ENCODE results near the gene SHOX. TPM values are rescaled to one million over a fixed set of nuclear protein-coding genes. Genes with fewer than 3 reads are reported as not detected.
"Not testable (repeated sequence)": the region's sequence is repeated elsewhere in the genome, so short reads cannot be mapped to it uniquely, and the experiment has no call there.

The SHOX gene
- total RNA-seq, 1 experiment from 2014 or later = not detected

- Histone ChIP-seq H4K20me1 (ENCODE audit: insufficient read depth) (no peaks in the 10 kb centered on the region), H3K9me3 (ENCODE audit: control insufficient read depth in 1 of 2, insufficient read depth in 1 of 2, low read depth in 1 of 2, low read length in 2 of 2) (no peaks in the 10 kb centered on the region), H3K79me2 (ENCODE audit: insufficient read depth, low read length) (no peaks in the 10 kb centered on the region), H3K9me2 (ENCODE audit: insufficient read depth) (no peaks in the 10 kb centered on the region), H3K4me2 (ENCODE audit: low read length) (no peak overlapping the region), H2AFZ (ENCODE audit: low read depth, low read length, poor library complexity, severe bottlenecking) (no peak overlapping the region), H3K27ac (ENCODE audit: low read depth, low read length) (no peak overlapping the region), H3K4me1 (ENCODE audit: control insufficient read depth in 1 of 2, insufficient read depth in 2 of 2, low read length in 2 of 2) (no peaks in the 10 kb centered on the region), H3K9ac (ENCODE audit: low read length) (no peak overlapping the region), H3K36me3 (ENCODE audit: control insufficient read depth in 1 of 2, insufficient read depth in 2 of 2, low read length in 2 of 2) (no peaks in the 10 kb centered on the region), H3K4me3 (replicated peaks in 1 of 2; ENCODE audit: low read depth in 1 of 2, low read length in 2 of 2) (no peak overlapping the region), H3K27me3 (ENCODE audit: insufficient read depth, low read length) (no peaks in the 10 kb centered on the region)
- DNase-seq (ENCODE audit: low read depth, low spot score) (no peak), ATAC-seq (no peak)
- TF ChIP-seq CBX3 (IDR thresholded peaks at IDR 0.05; ENCODE audit: low read depth) (no peak), MAX (IDR thresholded peaks at IDR 0.05) (no peak), JUND (IDR thresholded peaks at IDR 0.05) (no peak), EZH2phosphoT487 (IDR thresholded peaks at IDR 0.05; ENCODE audit: borderline replicate concordance) (no peak), SRF (IDR thresholded peaks at IDR 0.05; ENCODE audit: low read depth) (no peak), ZBTB33 (IDR thresholded peaks at IDR 0.05; ENCODE audit: extremely low read depth, insufficient replicate concordance, low read length) (no peak), EZH2 (IDR thresholded peaks at IDR 0.05) (no peak), ZFX (IDR thresholded peaks at IDR 0.05) (no peak)
- intact Hi-C loops (cut with micrococcal nuclease) = no loop called here
- RAD21 ChIA-PET (ENCODE audit: low non-redundant PET in 1 of 2, low total read pairs in 2 of 2, uncharacterized antibody in 2 of 2, unreplicated experiment in 2 of 2) = no interaction called here
- CTCF ChIA-PET = no interaction called here
- POLR2A ChIA-PET = no interaction called here
- no TSS peak for BruUV-seq (replicated peaks)
These were observed 8.7 kb upstream of the SHOX start for GRCh38 chrX:621705-622503.

GRCh38 chrX:622802-623201 is 7.8 kb upstream of the SHOX start:
- H3K79me2 ChIP-seq (ENCODE audit: insufficient read depth, low read length); H3K9me3 ChIP-seq (ENCODE audit: control insufficient read depth in 1 of 2, insufficient read depth in 1 of 2, low read depth in 1 of 2, low read length in 2 of 2); H3K9me2 ChIP-seq (ENCODE audit: insufficient read depth); intact Hi-C loops (cut with micrococcal nuclease); H3K27ac ChIP-seq (ENCODE audit: low read depth, low read length); DNase-seq (ENCODE audit: low read depth, low spot score); H3K4me1 ChIP-seq (ENCODE audit: control insufficient read depth in 1 of 2, insufficient read depth in 2 of 2, low read length in 2 of 2); POLR2A ChIA-PET; H3K36me3 ChIP-seq (ENCODE audit: control insufficient read depth in 1 of 2, insufficient read depth in 2 of 2, low read length in 2 of 2); ATAC-seq; CTCF ChIA-PET; H3K4me2 ChIP-seq (ENCODE audit: low read length); H2AFZ ChIP-seq (ENCODE audit: low read depth, low read length, poor library complexity, severe bottlenecking); BruUV-seq (replicated peaks); RAD21 ChIA-PET (ENCODE audit: low non-redundant PET in 1 of 2, low total read pairs in 2 of 2, uncharacterized antibody in 2 of 2, unreplicated experiment in 2 of 2); H3K9ac ChIP-seq (ENCODE audit: low read length); H3K27me3 ChIP-seq (ENCODE audit: insufficient read depth, low read length); H4K20me1 ChIP-seq (ENCODE audit: insufficient read depth); H3K4me3 ChIP-seq (replicated peaks in 1 of 2; ENCODE audit: low read depth in 1 of 2, low read length in 2 of 2): not testable (repeated sequence)
